ENCODE measurements around the gene CBY3. TPM values are rescaled to one million over a fixed set of nuclear protein-coding genes. Genes with fewer than 3 reads are reported as not detected.

CBY3 gene
- total and polyA plus RNA-seq, 2 of the 8 experiments (the other 6 are each of a cell fraction or from before 2014, with no cell fraction given), result 0.39 TPM

DNA sequence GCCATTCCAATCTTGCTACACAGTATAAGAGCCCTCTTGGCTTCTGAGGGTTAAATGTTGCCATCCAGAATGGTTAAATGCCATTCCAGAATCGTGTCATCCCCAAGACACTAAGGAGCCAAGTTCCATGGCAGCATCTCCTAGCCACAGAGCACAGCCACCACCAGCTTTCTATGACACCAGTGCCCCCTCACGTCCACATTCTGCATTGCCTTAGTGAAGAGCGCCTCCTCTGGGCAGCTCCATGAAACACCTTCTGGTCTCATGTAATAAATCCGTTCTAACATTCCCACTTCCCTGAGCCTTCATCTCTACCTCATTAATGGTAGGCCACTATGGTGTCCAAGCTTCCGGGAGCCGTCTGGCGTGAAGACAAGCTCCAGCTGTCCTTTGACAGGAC lies 12.4 kb downstream of the CBY3 start (continued):
- TF ChIP-seq, protein P1, sequence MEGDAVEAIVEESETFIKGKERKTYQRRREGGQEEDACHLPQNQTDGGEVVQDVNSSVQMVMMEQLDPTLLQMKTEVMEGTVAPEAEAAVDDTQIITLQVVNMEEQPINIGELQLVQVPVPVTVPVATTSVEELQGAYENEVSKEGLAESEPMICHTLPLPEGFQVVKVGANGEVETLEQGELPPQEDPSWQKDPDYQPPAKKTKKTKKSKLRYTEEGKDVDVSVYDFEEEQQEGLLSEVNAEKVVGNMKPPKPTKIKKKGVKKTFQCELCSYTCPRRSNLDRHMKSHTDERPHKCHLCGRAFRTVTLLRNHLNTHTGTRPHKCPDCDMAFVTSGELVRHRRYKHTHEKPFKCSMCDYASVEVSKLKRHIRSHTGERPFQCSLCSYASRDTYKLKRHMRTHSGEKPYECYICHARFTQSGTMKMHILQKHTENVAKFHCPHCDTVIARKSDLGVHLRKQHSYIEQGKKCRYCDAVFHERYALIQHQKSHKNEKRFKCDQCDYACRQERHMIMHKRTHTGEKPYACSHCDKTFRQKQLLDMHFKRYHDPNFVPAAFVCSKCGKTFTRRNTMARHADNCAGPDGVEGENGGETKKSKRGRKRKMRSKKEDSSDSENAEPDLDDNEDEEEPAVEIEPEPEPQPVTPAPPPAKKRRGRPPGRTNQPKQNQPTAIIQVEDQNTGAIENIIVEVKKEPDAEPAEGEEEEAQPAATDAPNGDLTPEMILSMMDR (IDR thresholded peaks at IDR 0.05; ENCODE audit: control extremely low read depth in 1 of 3, insufficient read depth in 1 of 3, low read depth in 1 of 3, low read length in 3 of 3), result peak; percentile 99 to 100 (median 100)
- TF ChIP-seq POLR2AphosphoS5 (IDR thresholded peaks at IDR 0.05; ENCODE audit: low read depth, low read length) (no peak; the same call in 1 of the 2 replicates), ASH2L (IDR thresholded peaks at IDR 0.05; ENCODE audit: low read length) (no peak), RBBP5 (IDR thresholded peaks at IDR 0.05; ENCODE audit: borderline replicate concordance, low read depth, low read length) (no peak), BCL11A (IDR thresholded peaks at IDR 0.05; ENCODE audit: low read depth in 2 of 2, low read length in 2 of 2) (no peak), RXRA (IDR thresholded peaks at IDR 0.05; ENCODE audit: insufficient read depth, low read depth, low read length) (no peak), GTF2F1 (IDR thresholded peaks at IDR 0.05; ENCODE audit: borderline replicate concordance, low read depth, low read length) (no peak), FOSL1 (IDR thresholded peaks at IDR 0.05; ENCODE audit: insufficient read depth, low read depth, low read length) (no peak)
- TF ChIP-seq, protein P2, sequence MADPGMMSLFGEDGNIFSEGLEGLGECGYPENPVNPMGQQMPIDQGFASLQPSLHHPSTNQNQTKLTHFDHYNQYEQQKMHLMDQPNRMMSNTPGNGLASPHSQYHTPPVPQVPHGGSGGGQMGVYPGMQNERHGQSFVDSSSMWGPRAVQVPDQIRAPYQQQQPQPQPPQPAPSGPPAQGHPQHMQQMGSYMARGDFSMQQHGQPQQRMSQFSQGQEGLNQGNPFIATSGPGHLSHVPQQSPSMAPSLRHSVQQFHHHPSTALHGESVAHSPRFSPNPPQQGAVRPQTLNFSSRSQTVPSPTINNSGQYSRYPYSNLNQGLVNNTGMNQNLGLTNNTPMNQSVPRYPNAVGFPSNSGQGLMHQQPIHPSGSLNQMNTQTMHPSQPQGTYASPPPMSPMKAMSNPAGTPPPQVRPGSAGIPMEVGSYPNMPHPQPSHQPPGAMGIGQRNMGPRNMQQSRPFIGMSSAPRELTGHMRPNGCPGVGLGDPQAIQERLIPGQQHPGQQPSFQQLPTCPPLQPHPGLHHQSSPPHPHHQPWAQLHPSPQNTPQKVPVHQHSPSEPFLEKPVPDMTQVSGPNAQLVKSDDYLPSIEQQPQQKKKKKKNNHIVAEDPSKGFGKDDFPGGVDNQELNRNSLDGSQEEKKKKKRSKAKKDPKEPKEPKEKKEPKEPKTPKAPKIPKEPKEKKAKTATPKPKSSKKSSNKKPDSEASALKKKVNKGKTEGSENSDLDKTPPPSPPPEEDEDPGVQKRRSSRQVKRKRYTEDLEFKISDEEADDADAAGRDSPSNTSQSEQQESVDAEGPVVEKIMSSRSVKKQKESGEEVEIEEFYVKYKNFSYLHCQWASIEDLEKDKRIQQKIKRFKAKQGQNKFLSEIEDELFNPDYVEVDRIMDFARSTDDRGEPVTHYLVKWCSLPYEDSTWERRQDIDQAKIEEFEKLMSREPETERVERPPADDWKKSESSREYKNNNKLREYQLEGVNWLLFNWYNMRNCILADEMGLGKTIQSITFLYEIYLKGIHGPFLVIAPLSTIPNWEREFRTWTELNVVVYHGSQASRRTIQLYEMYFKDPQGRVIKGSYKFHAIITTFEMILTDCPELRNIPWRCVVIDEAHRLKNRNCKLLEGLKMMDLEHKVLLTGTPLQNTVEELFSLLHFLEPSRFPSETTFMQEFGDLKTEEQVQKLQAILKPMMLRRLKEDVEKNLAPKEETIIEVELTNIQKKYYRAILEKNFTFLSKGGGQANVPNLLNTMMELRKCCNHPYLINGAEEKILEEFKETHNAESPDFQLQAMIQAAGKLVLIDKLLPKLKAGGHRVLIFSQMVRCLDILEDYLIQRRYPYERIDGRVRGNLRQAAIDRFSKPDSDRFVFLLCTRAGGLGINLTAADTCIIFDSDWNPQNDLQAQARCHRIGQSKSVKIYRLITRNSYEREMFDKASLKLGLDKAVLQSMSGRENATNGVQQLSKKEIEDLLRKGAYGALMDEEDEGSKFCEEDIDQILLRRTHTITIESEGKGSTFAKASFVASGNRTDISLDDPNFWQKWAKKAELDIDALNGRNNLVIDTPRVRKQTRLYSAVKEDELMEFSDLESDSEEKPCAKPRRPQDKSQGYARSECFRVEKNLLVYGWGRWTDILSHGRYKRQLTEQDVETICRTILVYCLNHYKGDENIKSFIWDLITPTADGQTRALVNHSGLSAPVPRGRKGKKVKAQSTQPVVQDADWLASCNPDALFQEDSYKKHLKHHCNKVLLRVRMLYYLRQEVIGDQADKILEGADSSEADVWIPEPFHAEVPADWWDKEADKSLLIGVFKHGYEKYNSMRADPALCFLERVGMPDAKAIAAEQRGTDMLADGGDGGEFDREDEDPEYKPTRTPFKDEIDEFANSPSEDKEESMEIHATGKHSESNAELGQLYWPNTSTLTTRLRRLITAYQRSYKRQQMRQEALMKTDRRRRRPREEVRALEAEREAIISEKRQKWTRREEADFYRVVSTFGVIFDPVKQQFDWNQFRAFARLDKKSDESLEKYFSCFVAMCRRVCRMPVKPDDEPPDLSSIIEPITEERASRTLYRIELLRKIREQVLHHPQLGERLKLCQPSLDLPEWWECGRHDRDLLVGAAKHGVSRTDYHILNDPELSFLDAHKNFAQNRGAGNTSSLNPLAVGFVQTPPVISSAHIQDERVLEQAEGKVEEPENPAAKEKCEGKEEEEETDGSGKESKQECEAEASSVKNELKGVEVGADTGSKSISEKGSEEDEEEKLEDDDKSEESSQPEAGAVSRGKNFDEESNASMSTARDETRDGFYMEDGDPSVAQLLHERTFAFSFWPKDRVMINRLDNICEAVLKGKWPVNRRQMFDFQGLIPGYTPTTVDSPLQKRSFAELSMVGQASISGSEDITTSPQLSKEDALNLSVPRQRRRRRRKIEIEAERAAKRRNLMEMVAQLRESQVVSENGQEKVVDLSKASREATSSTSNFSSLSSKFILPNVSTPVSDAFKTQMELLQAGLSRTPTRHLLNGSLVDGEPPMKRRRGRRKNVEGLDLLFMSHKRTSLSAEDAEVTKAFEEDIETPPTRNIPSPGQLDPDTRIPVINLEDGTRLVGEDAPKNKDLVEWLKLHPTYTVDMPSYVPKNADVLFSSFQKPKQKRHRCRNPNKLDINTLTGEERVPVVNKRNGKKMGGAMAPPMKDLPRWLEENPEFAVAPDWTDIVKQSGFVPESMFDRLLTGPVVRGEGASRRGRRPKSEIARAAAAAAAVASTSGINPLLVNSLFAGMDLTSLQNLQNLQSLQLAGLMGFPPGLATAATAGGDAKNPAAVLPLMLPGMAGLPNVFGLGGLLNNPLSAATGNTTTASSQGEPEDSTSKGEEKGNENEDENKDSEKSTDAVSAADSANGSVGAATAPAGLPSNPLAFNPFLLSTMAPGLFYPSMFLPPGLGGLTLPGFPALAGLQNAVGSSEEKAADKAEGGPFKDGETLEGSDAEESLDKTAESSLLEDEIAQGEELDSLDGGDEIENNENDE (IDR thresholded peaks at IDR 0.05; ENCODE audit: insufficient replicate concordance, low read length), result no peak
